Smooth muscle cell (in vitro differentiated cells): ENCODE results near the gene ST3GAL3. TPM values are rescaled to one million over a fixed set of nuclear protein-coding genes. Genes with fewer than 3 reads are reported as not detected.

Experiments used
- DNase-seq: peaks from one replicate; lab custom pipeline; 2025; ENCODE audit not compliant: unreplicated experiment; lab: John Stamatoyannopoulos, UW
- H2AFZ ChIP-seq: fragments of 200-600 bp; sonication (generic); 2 replicates; pipeline ENCODE4 v1.6.0; 2016; ENCODE audit warnings: antibody characterized with exemption, low read depth, mild to moderate bottlenecking
- H3F3A ChIP-seq: fragments of 200-600 bp; sonication (generic); 2 replicates; pipeline ENCODE4 v1.6.0; 2017; ENCODE audit warnings: antibody characterized with exemption, low read depth
- H3K27ac ChIP-seq: fragments of 200-600 bp; sonication (generic); 2 replicates; pipeline ENCODE4 v1.5.1; 2016; ENCODE audit warnings: low read depth, mild to moderate bottlenecking
- H3K27me3 ChIP-seq: fragments of 200-600 bp; sonication (generic); 2 replicates; pipeline ENCODE4 v1.6.1; 2016; ENCODE audit warnings: low read depth, mild to moderate bottlenecking
- H3K36me3 ChIP-seq: fragments of 200-600 bp; sonication (generic); 2 replicates; pipeline ENCODE4 v1.5.1; 2016; ENCODE audit warnings: low read depth
- H3K4me1 ChIP-seq: fragments of 200-600 bp; sonication (generic); 2 replicates; pipeline ENCODE4 v1.5.1; 2016; ENCODE audit warnings: low read depth
- H3K4me2 ChIP-seq: fragments of 200-600 bp; sonication (generic); 2 replicates; pipeline ENCODE4 v1.6.0; 2016; ENCODE audit warnings: mild to moderate bottlenecking
- H3K4me3 ChIP-seq: fragments of 200-600 bp; sonication (generic); 2 replicates; pipeline ENCODE4 v1.5.1; 2016; ENCODE audit warnings: mild to moderate bottlenecking
- H3K79me2 ChIP-seq: fragments of 200-600 bp; sonication (generic); 2 replicates; pipeline ENCODE4 v1.6.0; 2016; ENCODE audit warnings: low read depth, mild to moderate bottlenecking
- H3K9ac ChIP-seq: fragments of 200-600 bp; sonication (generic); 2 replicates; pipeline ENCODE4 v1.6.0; 2016; ENCODE audit warnings: low read depth
- H3K9me3 ChIP-seq: fragments of 200-600 bp; sonication (generic); replicated peaks from 2 replicates; pipeline ENCODE4 v1.5.1; 2016; ENCODE audit warnings: low read depth
- H4K20me1 ChIP-seq: fragments of 200-600 bp; sonication (generic); 2 replicates; pipeline ENCODE4 v1.6.0; 2016; ENCODE audit warnings: low read depth
- CTCF ChIP-seq: fragments of 200-600 bp; sonication (generic); IDR thresholded peaks from 2 replicates; pipeline ENCODE4 v1.5.1; 2017; ENCODE audit warnings: borderline replicate concordance, mild to moderate bottlenecking, antibody characterized with exemption; ENCODE audit not compliant: insufficient read depth, poor library complexity, severe bottlenecking
- whole genome bisulfite sequencing: methylation state at CpG from one replicate; pipeline ENCODE4 v1.1.7; 2016; ENCODE audit warnings: low lambda C conversion rate; 5-methylcytosine and 5-hydroxymethylcytosine counted together
- polyA plus RNA-seq: library from polyadenylated mRNA; unstranded; fragments of >200 nt; fragmentation: Nextera tagmentation; extraction: Ambion mirVana; gene quantifications from 2 replicates; pipeline ENCODE4 v1.2.1, GENCODE V29; 2016
- total RNA-seq: library from RNA; depleted of rRNA; stranded (reverse); fragments of >200 nt; gene quantifications from 2 replicates; pipeline ENCODE4 v1.2.3, GENCODE V29; 2014

Gene ST3GAL3
- total and polyA plus RNA-seq, 2 experiments from 2014 or later, result 16.0 to 16.6 TPM

- WGBS, result 85% methylated on average over 18 of the region's 18 CpGs
- H3K4me1 ChIP-seq, result no peaks in the 10 kb centered on the region
- no peaks in the 10 kb centered on the region for H3F3A ChIP-seq
- no peaks in the 10 kb centered on the region for H4K20me1 ChIP-seq
- no peak overlapping the region for H3K9ac ChIP-seq
- no peaks in the 10 kb centered on the region for H3K79me2 ChIP-seq
- H3K4me3 ChIP-seq, result no peak overlapping the region
- no peak overlapping the region for H3K27ac ChIP-seq
- no peak for DNase-seq
- H3K4me2 ChIP-seq, result no peak overlapping the region
- H3K36me3 ChIP-seq, result no peaks in the 10 kb centered on the region
- H3K9me3 ChIP-seq, result no peaks in the 10 kb centered on the region
- H2AFZ ChIP-seq, result no peak overlapping the region
- H3K27me3 ChIP-seq, result no peaks in the 10 kb centered on the region
- no peak for TF ChIP-seq CTCF
These were observed 206.5 kb downstream of the ST3GAL3 start for GRCh38 chr1:43913666-43914360.

- DNase-seq, result no peak
- Histone ChIP-seq H3K79me2 (no peaks in the 10 kb centered on the region), H3K4me3 (no peak overlapping the region), H3K36me3 (no peaks in the 10 kb centered on the region), H3K27me3 (no peaks in the 10 kb centered on the region), H4K20me1 (no peaks in the 10 kb centered on the region), H3K4me2 (no peak overlapping the region), H3K9me3 (no peaks in the 10 kb centered on the region), H3F3A (no peaks in the 10 kb centered on the region), H3K4me1 (no peaks in the 10 kb centered on the region), H3K9ac (no peak overlapping the region), H2AFZ (no peak overlapping the region), H3K27ac (no peak overlapping the region)
- WGBS, result 93% methylated on average over 13 of the region's 13 CpGs
- no peak for TF ChIP-seq CTCF
These were observed 207.5 kb downstream of the ST3GAL3 start for GRCh38 chr1:43914576-43915525.

DNA sequence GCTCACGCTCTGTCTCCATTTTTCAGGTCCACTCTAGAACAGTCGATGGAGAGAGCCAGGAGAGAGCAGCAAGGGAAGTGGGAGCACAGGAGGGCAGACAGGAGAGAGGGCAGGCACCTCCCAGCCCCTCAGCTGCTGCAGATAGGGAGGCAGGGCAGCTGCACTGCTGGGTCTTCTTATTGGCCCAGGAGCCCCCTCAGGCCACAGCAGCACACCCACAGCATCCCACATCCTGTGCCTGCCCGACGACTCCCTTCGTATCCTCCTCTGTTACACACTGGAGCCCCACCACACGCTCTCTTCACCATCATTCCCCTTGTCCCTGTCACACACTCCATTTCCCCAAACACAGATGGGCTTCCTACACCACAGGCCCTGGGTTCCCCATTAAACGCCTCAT, 212.6 kb downstream of the ST3GAL3 start:
- no peak overlapping the region for H3K4me2 ChIP-seq
- H3K79me2 ChIP-seq, result no peaks in the 10 kb centered on the region
- H3K4me3 ChIP-seq, result no peak overlapping the region
- no peaks in the 10 kb centered on the region for H3K9me3 ChIP-seq
- 88% methylated on average over 7 of the region's 7 CpGs for WGBS
- H3K27me3 ChIP-seq, result no peaks in the 10 kb centered on the region
- H3K36me3 ChIP-seq, result no peaks in the 10 kb centered on the region
- H3K27ac ChIP-seq, result no peak overlapping the region
- H2AFZ ChIP-seq, result no peak overlapping the region
- no peaks in the 10 kb centered on the region for H4K20me1 ChIP-seq
- TF ChIP-seq CTCF, result no peak
- H3F3A ChIP-seq, result no peaks in the 10 kb centered on the region
- no peaks in the 10 kb centered on the region for H3K4me1 ChIP-seq
- no peak overlapping the region for H3K9ac ChIP-seq
- no peak for DNase-seq
